Measurements from ENCODE around the gene PREPL.

DNA sequence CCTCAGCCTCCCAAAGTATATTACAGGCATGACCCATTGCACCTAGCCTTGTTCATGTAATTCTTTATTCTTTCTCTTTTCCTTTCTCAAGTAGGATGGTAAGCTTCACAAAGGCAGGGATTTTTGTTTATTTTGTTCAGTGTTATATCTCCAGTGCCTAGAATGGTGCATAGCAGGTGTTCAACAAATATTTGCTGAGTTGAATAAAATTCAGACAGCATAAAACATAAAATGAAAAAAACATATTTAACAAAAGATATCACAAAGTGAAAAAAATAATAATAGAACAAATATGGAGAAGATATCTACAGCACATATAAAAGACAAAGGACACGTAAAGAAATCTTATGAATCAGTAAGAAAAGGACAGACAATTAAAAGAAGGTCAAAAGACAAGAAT lies 8.8 kb downstream of the PREPL start:
- TF ChIP-seq EZH2 (IDR thresholded peaks at IDR 0.05; ENCODE audit: low read length): no peak
- TF ChIP-seq, protein P1, sequence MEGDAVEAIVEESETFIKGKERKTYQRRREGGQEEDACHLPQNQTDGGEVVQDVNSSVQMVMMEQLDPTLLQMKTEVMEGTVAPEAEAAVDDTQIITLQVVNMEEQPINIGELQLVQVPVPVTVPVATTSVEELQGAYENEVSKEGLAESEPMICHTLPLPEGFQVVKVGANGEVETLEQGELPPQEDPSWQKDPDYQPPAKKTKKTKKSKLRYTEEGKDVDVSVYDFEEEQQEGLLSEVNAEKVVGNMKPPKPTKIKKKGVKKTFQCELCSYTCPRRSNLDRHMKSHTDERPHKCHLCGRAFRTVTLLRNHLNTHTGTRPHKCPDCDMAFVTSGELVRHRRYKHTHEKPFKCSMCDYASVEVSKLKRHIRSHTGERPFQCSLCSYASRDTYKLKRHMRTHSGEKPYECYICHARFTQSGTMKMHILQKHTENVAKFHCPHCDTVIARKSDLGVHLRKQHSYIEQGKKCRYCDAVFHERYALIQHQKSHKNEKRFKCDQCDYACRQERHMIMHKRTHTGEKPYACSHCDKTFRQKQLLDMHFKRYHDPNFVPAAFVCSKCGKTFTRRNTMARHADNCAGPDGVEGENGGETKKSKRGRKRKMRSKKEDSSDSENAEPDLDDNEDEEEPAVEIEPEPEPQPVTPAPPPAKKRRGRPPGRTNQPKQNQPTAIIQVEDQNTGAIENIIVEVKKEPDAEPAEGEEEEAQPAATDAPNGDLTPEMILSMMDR (optimal IDR thresholded peaks at IDR 0.05 in 1 of 3, IDR thresholded peaks at IDR 0.05 in 1 of 3, conservative IDR thresholded peaks at IDR 0.05 in 1 of 3; ENCODE audit: extremely low read depth in 1 of 3, insufficient read depth in 2 of 3, low read length in 3 of 3): no peak

Data from keratinocyte (primary cell).